Lung microvascular endothelial cell (primary cell): ENCODE data around the gene PPP1R12B. TPM values are rescaled to one million over a fixed set of nuclear protein-coding genes. Genes with fewer than 3 reads are reported as not detected.
A peak's percentile ranks its signal among the peaks of the same experiment; 100 is the strongest.
"Not testable (repeated sequence)": the region's sequence is repeated elsewhere in the genome, so short reads cannot be mapped to it uniquely, and the experiment has no call there.

ENCODE experiments used
- DNase-seq, 2 donors: peaks; one replicate each; pipeline versions ENCODE4 v3.0.0 to v3.0.0-alpha.2; 2010; ENCODE audit warnings: low read depth in 2 of 2
- total RNA-seq: library from RNA; depleted of rRNA; stranded (reverse); fragments of >200 nt; gene quantifications from 2 replicates; pipeline ENCODE4 v1.2.1, GENCODE V29; 2014

Gene PPP1R12B
- total RNA-seq, 1 donor from 2014 or later, result 5.0 TPM

DNA sequence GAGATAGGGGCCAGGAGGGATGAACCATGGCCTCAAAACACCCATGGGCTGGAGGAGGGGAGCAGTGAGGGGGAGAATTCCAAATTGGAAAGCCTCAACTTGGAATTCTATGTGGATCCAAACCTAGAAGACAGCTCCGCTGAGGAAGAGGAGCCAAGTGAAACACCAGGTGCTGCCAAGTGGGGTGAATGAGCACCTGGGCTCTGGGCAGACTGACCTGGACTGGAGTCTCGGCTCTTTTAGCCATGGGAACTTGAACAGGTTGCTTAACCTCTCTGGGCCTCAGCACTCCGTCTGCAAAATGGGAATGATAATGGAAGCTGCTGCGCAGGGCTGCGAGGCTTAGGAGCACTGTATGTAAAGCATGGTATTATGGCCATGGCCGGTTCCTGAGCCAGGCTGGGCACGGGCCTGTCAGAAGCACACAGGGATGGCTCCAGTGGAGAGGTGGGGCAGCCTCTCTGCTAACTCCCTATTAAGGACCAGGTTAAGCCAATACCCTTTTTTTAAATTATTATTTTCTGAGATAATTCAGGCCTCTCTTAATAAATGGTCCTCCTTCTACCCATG lies 280.2 kb downstream of the PPP1R12B start:
- no peak for DNase-seq

DNA sequence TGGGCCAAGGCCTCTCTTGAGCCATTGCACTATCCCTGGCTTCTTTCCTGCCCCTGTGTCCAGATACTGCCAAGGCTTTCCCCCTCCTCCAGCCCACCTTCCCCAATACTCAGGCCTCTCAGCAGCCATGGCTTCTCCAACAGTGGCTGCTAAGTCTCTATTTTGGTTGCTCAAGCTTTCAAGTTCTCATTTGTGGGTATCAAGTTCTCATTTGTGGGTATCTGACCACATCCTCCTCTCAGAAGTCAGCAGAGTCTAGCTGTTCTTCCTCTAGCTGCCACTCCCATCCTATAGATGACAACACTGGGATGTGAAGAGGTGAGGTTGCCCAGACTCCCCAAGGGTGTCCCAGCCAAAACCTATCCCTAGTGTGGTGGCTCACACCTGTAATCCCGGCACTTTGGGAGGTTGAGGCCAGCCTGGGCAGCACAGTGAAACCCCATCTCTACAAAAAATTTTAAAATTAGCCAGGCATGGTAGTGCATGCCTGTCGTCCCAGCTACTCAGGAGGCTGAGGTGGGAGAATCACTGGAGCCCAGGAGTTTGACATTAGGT lies 280.8 kb downstream of the PPP1R12B start:
- not testable (repeated sequence) for DNase-seq

DNA sequence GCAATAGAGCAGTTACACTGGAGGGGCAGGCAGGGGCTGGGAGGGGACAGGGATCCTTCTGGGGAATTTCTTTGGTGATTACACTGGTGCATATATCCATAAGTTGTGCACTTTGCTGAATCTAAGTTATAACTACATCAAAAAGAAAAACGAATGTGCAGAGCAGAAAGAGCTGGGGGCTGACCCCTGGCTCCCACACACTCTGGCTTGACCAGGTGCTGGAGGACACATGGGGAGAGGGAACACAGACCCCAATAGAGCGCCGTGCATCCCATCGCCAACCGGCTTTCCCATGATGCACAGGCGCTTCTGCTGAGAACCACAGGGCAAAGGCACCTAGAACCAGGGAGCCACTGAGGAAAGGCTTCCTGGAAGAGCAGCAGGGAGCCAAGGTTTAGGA lies 281.6 kb downstream of the PPP1R12B start:
- DNase-seq, result not testable (repeated sequence)

DNA sequence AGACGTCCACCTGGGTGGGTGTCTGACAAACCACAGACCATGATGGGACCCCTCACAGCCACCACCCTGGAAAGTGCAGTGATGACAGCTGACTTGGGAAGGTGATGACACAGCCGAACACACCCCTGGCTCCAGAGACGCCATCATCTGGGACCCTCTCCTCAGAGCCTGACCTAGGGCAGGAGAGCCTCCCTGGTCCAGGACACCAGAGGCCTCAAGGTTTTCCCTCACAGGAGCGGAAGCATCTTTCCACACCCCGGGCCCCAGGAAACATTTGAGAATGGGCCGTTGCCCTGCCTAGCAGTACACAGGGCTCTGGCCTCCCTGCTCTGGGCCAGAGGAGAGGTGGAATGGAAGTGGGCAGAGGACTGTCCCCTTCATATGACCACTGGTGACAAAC lies 282.0 kb downstream of the PPP1R12B start:
- DNase-seq, result no peak

DNA sequence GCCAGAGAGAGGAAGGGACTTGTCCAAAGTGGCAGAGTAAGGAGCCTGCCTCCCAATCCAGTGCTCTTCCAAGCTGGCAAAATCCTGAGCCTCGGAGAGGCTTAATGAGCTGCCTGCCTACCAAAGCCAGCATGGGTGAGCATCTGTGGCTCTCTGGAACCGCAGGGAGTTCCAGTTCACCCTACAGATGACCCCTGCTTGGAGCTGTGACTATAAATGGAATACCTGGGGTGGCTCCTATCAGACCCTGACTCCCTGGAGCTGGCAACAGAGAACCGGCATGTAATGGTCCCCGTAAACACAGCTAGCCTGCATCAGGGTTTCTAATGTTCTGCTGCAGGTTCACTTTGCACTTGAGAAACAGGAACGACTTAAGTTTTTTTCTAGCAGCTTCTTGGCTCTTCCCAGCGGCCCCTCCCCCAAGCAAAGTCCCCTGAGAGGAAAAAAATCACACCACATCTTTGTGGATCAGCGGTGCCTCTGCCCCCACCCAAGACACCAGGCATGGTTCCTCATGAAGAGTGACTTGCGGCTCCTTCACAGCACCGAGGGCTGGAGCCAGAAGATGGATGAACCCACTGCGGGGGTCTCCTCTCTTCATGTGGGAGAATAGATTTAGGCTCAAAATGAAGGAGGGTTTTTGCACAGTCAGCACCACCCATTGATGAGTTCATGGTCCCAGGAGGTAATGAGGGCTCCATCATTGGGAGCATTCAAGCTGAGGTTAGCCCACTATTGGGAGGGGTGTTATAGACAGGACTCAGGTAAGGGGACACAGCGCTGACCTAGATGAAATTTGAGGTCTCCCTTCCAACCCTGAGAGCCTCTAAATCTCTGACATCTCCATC lies 282.8 kb downstream of the PPP1R12B start:
- DNase-seq, result no peak

DNA sequence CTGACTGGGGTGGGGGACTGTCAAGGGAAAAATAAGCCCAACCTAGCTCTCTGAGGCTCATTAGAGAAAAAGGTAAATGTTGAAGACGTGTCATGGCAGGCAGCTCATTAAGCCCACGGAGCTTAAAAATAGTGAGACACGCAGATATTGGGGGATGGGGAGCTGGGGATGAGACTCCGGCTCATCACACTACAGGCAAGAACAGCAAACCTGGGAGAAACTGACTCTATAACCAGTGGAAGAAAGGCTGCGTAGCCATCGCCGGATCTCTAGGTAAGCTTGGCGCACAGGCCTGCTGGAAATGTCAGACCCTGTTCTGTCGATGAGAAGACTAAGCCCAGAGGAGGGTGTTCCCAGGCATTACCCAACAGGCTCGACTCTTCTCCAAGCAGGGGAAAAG lies 283.7 kb downstream of the PPP1R12B start:
- no peak for DNase-seq

DNA sequence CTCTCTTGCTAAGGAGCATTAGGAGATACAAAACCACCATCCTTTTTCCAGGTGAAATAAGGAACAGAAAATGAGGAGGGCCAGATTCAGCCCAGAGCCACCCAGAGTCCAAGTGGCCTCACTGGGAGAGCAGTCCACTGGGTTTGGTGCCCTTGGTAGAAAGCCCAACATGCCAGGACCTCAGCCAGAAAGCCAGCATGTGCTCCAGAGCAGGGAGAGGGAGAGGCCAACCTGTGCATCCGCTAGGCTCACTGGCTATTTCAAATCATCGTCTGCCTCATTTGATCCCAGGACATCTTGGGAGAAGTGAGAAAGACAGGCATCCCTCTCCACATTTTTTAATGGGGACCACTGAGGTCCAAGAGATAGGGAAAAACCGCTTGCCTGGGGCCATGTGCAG lies 287.7 kb downstream of the PPP1R12B start:
- not testable (repeated sequence) for DNase-seq

DNA sequence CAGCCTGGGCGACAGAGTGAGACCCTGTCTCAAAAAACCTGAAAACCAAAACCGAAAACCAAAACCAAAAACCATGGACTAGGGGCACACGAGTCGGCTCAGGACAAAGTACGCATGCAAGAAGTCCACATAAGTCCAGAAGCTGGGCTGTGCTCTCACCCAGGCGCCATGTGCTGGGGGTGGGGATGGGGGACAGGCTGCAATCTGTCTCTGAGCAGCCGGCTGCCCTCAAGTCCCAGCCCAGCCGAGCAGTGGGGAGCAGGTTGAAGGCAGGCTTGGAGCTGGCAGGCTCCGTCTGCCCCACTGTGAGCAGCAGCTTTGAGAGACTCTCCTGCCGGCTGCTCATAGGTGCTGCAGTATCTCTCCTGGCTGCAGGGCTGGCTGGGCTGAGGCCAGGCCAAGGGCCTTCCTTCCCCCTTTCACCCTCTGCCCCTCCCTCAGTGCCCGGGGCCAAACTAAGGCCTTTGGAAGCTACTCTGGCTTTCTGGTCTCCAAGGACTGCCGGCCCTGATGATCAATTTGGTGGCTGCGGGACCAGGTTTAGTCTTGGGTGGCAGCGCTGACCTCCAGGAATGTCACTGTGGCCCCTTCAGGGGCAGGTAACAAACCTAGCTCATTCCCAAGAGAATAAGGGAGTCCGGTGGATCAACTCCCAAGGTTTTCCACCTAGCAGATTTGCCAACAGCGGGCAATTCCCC lies 289.0 kb downstream of the PPP1R12B start:
- DNase-seq, result not testable (repeated sequence)

DNA sequence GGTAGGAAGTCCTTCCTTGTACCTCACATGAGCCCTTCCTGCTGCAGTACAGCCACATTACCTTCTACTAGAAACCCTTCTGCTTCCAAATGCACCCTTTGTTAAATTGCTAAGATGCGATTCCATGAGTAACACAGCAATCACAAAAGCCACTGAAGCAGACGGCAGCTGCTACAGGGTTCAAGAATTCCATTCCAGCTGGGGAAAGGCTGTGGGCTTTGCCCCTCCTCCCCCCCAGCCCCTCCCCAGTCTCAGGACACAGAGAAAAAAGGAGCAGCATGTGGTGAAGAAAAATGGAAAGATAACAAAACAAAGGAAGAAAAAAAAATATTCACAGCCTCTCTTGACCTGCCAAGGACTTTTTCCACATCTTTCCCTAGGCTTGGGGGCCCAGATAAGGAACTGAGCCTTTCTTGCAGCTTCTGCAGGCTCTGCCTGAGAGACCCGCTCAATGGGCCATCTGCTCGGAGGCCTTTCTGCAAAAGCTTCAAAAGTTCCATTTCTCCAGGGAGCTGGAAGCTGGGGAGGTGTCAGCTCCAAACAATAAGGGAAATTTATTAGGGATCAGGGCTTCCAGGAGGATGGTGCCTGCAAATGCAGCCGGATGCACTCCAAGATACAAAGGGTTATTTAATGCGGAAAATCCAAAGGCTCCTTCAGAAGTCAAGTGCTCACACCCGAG lies 289.7 kb downstream of the PPP1R12B start:
- DNase-seq, result no peak

DNA sequence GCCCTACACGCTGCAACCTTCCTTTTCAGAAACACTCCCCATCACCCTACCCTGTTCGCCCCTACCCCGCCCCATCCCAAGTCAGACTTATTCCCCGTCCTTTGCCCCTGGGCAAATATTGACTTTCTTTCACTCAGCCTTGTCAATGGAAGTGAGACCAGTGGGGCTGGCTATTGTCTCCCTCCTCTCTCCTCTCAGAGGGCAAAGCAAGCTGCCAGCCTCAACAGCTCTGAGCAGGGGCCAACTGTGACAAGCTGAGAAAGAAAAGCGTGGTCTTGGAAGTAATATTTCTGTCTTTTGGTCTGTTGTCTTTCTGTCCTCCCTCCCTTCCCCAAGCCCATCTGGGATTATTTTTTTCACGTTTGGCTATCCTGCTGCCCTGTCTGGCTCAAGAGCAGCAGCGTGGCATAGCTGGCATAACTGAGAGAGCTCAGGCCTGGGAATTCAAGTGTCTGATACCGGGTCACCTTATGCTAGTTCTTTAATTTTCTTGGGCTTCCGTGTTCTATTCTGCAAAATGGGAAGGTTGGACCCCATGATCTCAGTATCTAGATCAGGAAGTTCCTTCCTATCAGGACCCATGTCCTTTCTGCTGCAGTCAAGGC lies 290.3 kb downstream of the PPP1R12B start:
- DNase-seq, result not testable (repeated sequence)

DNA sequence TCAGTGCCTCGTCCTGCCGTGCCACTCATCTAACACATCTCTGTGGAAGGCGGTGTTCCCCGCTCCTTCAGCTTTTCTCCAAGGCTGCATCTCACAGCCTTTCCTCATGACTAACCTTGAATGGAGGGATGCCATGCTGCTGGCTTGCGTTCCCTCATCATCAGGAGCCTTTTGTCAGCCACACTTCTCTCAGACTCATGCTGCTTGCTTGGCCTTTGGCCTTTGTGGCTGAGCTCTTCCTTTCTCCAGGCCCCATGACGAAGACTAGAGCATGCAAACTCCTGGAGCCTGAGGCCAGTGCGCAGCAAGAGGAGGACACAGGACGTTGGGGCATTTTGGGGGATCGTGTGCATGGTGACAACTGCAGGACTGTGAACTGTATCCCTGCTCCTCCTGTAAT lies 291.0 kb downstream of the PPP1R12B start:
- DNase-seq, result peak in 1 of 2 donors; percentile 23

DNA sequence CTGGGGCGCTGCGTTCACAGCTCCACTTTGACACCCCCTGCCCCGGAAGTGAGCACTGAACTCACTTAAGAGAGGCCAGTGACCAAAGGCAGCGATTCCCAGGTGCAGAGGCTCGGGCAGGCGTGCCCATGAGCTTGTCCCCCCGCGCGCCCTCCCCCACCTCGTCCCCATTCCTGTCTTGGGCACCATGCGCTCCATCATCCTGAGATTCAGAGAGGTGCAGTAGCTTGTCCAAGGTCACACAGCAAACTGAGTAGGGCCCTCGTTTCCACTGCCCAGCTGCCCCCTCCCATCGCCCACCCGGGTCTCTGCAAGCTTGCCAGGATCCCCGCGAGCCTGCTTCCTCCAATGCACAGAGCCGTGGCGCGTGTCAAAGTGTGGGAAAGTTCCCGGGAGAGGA lies 293.7 kb downstream of the PPP1R12B start:
- DNase-seq, result no peak

Other genes starting within 250 kb of the PPP1R12B start
- under 0.01 TPM in 1 of 2 replicates, not detected in the other for gene GPR37L1, start 225.8 kb upstream of the PPP1R12B start, total RNA-seq
- gene ARL8A, start 204.0 kb upstream of the PPP1R12B start, total RNA-seq, result 16.8 and 25.2 TPM in 2 replicates
- gene PTPN7, start 188.1 kb upstream of the PPP1R12B start, total RNA-seq, result not detected in 2 replicates
- gene LGR6, start 154.9 kb upstream of the PPP1R12B start, total RNA-seq, result not detected in 2 replicates
- gene UBE2T, start 6.8 kb upstream of the PPP1R12B start, total RNA-seq, result 5.4 and 15.0 TPM in 2 replicates